ENCODE results near the gene SETBP1. TPM values are rescaled to one million over a fixed set of nuclear protein-coding genes. Genes with fewer than 3 reads are reported as not detected.

Gene SETBP1
- total RNA-seq, 2 donors from 2014 or later: 17.3 to 20.1 TPM

GRCh38 chr18:44997174-44997573, 316.5 kb downstream of the SETBP1 start:
- peaks cover 6% of the 10 kb centered on the region for H3K36me3 ChIP-seq (ENCODE audit: control insufficient read depth, insufficient read depth, low read length)
- H3K36me3 Mint-ChIP-seq (ENCODE audit: low read depth): peaks cover 7% of the 10 kb centered on the region
- no peak overlapping the region for H3K4me3 Mint-ChIP-seq
- no peaks in the 10 kb centered on the region for H3K27me3 ChIP-seq (ENCODE audit: control insufficient read depth, insufficient read depth, low read length, poor library complexity, severe bottlenecking)
- no peak for DNase-seq
- H3K4me1 Mint-ChIP-seq: no peaks in the 10 kb centered on the region
- H3K27ac ChIP-seq (ENCODE audit: low read depth, low read length): no peak overlapping the region
- no peak overlapping the region for H3K9ac ChIP-seq (ENCODE audit: extremely low read depth, low read length, poor library complexity, severe bottlenecking)
- H3K9me3 ChIP-seq (ENCODE audit: control insufficient read depth, low read length): peaks cover 19% of the 10 kb centered on the region
- no peak overlapping the region for H3K27ac Mint-ChIP-seq
- H3K27me3 Mint-ChIP-seq (ENCODE audit: insufficient read depth): no peaks in the 10 kb centered on the region
- WGBS, 2 experiments (ENCODE audit: insufficient coverage in 1 of 2, insufficient read length in 1 of 2): 88 to 90% methylated on average over 2 of the region's 2 CpGs
- no peaks in the 10 kb centered on the region for H3K4me1 ChIP-seq (ENCODE audit: control insufficient read depth, insufficient read depth, low read length)
- TF ChIP-seq, protein P1, sequence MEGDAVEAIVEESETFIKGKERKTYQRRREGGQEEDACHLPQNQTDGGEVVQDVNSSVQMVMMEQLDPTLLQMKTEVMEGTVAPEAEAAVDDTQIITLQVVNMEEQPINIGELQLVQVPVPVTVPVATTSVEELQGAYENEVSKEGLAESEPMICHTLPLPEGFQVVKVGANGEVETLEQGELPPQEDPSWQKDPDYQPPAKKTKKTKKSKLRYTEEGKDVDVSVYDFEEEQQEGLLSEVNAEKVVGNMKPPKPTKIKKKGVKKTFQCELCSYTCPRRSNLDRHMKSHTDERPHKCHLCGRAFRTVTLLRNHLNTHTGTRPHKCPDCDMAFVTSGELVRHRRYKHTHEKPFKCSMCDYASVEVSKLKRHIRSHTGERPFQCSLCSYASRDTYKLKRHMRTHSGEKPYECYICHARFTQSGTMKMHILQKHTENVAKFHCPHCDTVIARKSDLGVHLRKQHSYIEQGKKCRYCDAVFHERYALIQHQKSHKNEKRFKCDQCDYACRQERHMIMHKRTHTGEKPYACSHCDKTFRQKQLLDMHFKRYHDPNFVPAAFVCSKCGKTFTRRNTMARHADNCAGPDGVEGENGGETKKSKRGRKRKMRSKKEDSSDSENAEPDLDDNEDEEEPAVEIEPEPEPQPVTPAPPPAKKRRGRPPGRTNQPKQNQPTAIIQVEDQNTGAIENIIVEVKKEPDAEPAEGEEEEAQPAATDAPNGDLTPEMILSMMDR (conservative IDR thresholded peaks at IDR 0.05): no peak
- H3K4me3 ChIP-seq (ENCODE audit: low read length): no peak overlapping the region
- H3K9me3 Mint-ChIP-seq: peaks cover 9% of the 10 kb centered on the region

DNA sequence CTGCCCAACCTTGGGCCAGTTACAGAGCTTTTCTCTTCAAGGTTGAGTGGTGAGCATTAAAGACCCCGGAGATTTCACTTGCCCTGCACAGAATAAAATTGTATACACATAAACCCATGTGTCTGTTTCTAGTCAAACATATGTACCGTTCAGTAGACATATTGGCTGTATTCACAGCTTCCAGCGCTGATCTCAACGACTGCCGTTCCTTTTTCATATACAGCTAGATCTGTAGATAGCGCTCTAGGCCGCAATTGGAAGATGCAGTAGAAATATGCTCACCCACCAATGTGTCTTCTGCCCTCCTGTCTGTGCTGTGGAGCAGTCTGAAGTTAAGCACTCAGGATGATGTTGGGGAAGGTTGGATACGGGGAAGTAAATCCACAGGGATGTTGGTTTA, 317.7 kb downstream of the SETBP1 start:
- TF ChIP-seq, protein P1 (conservative IDR thresholded peaks at IDR 0.05): no peak
- Histone ChIP-seq H3K4me1 (ENCODE audit: control insufficient read depth, insufficient read depth, low read length) (peaks cover 4% of the 10 kb centered on the region), H3K4me3 (ENCODE audit: low read length) (no peak overlapping the region), H3K9me3 (ENCODE audit: control insufficient read depth, low read length) (peaks cover 19% of the 10 kb centered on the region), H3K27me3 (ENCODE audit: control insufficient read depth, insufficient read depth, low read length, poor library complexity, severe bottlenecking) (no peaks in the 10 kb centered on the region), H3K27ac (ENCODE audit: low read depth, low read length) (no peak overlapping the region), H3K36me3 (ENCODE audit: control insufficient read depth, insufficient read depth, low read length) (peaks cover 6% of the 10 kb centered on the region), H3K9ac (ENCODE audit: extremely low read depth, low read length, poor library complexity, severe bottlenecking) (no peak overlapping the region)
- no peak overlapping the region for H3K27ac Mint-ChIP-seq
- H3K9me3 Mint-ChIP-seq: peaks cover 9% of the 10 kb centered on the region
- peaks cover 6% of the 10 kb centered on the region for H3K4me1 Mint-ChIP-seq
- DNase-seq: no peak
- no peaks in the 10 kb centered on the region for H3K27me3 Mint-ChIP-seq (ENCODE audit: insufficient read depth)
- 97% methylated on average over 7 of the region's 8 CpGs for WGBS, 2 experiments (ENCODE audit: insufficient coverage in 1 of 2, insufficient read length in 1 of 2)
- no peak overlapping the region for H3K4me3 Mint-ChIP-seq
- H3K36me3 Mint-ChIP-seq (ENCODE audit: low read depth): peaks cover 7% of the 10 kb centered on the region

DNA sequence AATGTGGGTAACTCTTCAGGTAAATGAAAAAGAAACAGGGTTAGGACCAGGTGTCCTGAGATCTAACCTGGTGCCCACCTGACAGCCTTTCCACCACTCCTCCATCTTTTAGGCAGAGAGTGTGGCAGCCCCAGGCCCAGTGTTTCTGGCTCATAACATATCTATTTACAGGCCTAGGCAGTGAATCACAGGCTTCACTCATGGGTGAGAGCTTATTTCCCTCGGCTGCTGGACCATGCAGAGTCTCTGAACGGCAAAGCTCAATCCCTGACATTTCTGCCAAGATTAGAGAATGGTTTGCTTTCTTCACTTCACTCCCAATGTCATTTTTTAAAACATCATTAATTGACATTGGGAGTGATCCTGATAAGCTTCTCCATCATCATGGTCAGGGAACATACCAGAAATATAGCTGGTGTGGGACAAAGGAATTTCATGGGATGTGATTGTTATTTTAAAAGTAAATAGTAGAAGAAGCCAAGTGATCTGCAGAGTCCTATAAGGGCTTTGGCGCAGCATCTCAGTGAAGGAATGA, 323.9 kb downstream of the SETBP1 start:
- DNase-seq: no peak
- H3K27me3 Mint-ChIP-seq (ENCODE audit: insufficient read depth): no peaks in the 10 kb centered on the region
- H3K4me1 ChIP-seq (ENCODE audit: control insufficient read depth, insufficient read depth, low read length): peaks cover 5% of the 10 kb centered on the region
- no peak overlapping the region for H3K4me3 ChIP-seq (ENCODE audit: low read length)
- H3K27me3 ChIP-seq (ENCODE audit: control insufficient read depth, insufficient read depth, low read length, poor library complexity, severe bottlenecking): no peaks in the 10 kb centered on the region
- H3K9me3 Mint-ChIP-seq: no peaks in the 10 kb centered on the region
- H3K36me3 Mint-ChIP-seq (ENCODE audit: low read depth): no peaks in the 10 kb centered on the region
- no peak overlapping the region for H3K27ac ChIP-seq (ENCODE audit: low read depth, low read length)
- peaks cover 12% of the 10 kb centered on the region for H3K4me1 Mint-ChIP-seq
- H3K9ac ChIP-seq (ENCODE audit: extremely low read depth, low read length, poor library complexity, severe bottlenecking): no peak overlapping the region
- H3K36me3 ChIP-seq (ENCODE audit: control insufficient read depth, insufficient read depth, low read length): no peaks in the 10 kb centered on the region
- TF ChIP-seq, protein P1 (conservative IDR thresholded peaks at IDR 0.05): no peak
- no peak overlapping the region for H3K4me3 Mint-ChIP-seq
- WGBS, 2 experiments (ENCODE audit: insufficient coverage in 1 of 2, insufficient read length in 1 of 2): 86% methylated on average over 2 of the region's 3 CpGs; no CpG with 5 or more reads in 1 of the 2 experiments
- no peak overlapping the region for H3K27ac Mint-ChIP-seq
- no peaks in the 10 kb centered on the region for H3K9me3 ChIP-seq (ENCODE audit: control insufficient read depth, low read length)

Measured in endodermal cell (in vitro differentiated cells).